ENCODE results near the gene C6orf89. TPM values are rescaled to one million over a fixed set of nuclear protein-coding genes. Genes with fewer than 3 reads are reported as not detected.

The C6orf89 gene
- total and polyA plus RNA-seq, 2 donors (not counting 1 experiment from before 2014, with no cell fraction given): 47.1 to 66.7 TPM

DNA sequence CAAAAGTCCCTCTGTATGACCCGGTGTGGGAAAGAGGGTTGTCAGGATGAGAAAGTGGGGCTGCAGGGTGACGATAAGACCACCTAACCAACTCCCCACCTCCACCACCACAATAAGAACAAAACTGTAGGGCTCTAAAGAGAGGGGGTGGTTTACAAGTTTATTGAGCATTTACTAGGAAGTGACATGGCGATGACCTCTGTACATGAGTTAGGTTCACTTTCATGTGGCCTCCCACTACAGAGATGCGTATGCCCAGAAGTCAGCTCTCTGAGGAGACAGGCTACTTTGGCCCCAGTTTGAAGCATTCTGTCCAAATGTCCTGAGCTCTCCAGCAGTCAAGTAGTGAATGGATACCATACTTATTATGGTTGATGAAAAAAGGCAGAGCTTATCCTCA lies 40.1 kb downstream of the C6orf89 start:
- Histone ChIP-seq H3K9me3 (ENCODE audit: control insufficient read depth, insufficient read depth, low read depth, low read length) (no peaks in the 10 kb centered on the region), H3K36me3 (ENCODE audit: control insufficient read depth, insufficient read depth, low read length) (peaks cover 6% of the 10 kb centered on the region), H3K9ac (ENCODE audit: insufficient read depth, low read length) (no peak overlapping the region), H3K4me2 (ENCODE audit: extremely low read depth, insufficient read depth, low read length) (no peak overlapping the region), H2AFZ (ENCODE audit: low read length) (no peak overlapping the region), H3K4me3 (replicated peaks in 1 of 4; ENCODE audit: control extremely low read depth in 1 of 4, insufficient read depth in 1 of 4, low read depth in 3 of 4, low read length in 4 of 4) (no peak overlapping the region), H3K79me2 (ENCODE audit: control insufficient read depth, insufficient read depth, low read length) (no peaks in the 10 kb centered on the region), H4K20me1 (ENCODE audit: control insufficient read depth, extremely low read depth, insufficient read depth, low read length) (no peaks in the 10 kb centered on the region), H3K27me3 (ENCODE audit: control insufficient read depth, insufficient read depth, low read length) (no peaks in the 10 kb centered on the region), H3K27ac (ENCODE audit: insufficient read depth, low read length) (no peak overlapping the region), H3K4me1 (ENCODE audit: control insufficient read depth, extremely low read depth, insufficient read depth, low read length) (peaks cover 16% of the 10 kb centered on the region)
- no peak for TF ChIP-seq EZH2 (IDR thresholded peaks at IDR 0.05; ENCODE audit: low read length, missing control alignments)
- TF ChIP-seq, protein P1, sequence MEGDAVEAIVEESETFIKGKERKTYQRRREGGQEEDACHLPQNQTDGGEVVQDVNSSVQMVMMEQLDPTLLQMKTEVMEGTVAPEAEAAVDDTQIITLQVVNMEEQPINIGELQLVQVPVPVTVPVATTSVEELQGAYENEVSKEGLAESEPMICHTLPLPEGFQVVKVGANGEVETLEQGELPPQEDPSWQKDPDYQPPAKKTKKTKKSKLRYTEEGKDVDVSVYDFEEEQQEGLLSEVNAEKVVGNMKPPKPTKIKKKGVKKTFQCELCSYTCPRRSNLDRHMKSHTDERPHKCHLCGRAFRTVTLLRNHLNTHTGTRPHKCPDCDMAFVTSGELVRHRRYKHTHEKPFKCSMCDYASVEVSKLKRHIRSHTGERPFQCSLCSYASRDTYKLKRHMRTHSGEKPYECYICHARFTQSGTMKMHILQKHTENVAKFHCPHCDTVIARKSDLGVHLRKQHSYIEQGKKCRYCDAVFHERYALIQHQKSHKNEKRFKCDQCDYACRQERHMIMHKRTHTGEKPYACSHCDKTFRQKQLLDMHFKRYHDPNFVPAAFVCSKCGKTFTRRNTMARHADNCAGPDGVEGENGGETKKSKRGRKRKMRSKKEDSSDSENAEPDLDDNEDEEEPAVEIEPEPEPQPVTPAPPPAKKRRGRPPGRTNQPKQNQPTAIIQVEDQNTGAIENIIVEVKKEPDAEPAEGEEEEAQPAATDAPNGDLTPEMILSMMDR (conservative IDR thresholded peaks at IDR 0.05 in 1 of 2, IDR thresholded peaks at IDR 0.05 in 1 of 2; ENCODE audit: low read depth in 1 of 2, low read length in 2 of 2): no peak
- DNase-seq (ENCODE audit: low read depth in 2 of 2): no peak

DNA sequence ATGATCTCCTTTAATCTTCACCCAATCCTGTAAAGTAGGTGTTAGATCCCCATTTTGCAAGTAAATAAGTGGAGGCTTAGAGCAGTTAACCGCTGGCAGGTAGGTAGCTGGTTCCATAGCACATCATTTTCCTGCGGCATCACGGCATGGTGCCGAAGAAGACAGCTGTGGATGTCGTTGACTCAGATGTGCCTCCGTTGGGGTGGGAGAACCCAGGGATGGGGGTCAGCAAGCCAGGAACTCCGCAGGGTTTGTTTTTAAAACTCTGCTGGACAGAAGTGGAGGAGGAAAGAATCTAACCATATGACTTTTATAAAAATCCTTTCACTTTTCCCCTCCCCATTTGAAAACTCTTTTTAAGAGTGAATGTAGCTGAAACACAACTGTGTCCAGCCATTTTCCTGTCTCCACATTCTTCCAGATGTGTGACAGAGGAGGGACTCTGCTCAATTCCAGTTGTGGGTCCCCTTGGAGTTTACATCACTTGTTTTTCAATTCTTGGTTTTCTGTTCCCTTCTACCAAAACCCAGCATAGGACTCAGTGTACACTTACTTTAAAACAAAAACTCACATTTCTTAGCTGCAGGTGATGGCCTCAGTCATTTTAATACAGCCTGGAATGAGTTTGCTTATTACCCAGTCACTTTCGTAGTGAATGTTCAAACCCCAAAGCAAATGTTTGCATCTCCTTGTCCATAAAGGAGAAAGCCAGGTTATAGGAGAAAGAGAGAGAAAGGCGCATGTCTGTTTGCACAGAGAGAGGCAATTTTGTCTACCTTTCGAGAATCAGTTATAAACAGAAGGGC lies 41.2 kb downstream of the C6orf89 start:
- TF ChIP-seq, protein P1 (conservative IDR thresholded peaks at IDR 0.05 in 1 of 2, IDR thresholded peaks at IDR 0.05 in 1 of 2; ENCODE audit: low read depth in 1 of 2, low read length in 2 of 2): no peak
- TF ChIP-seq EZH2 (IDR thresholded peaks at IDR 0.05; ENCODE audit: low read length, missing control alignments): no peak
- Histone ChIP-seq H3K9ac (ENCODE audit: insufficient read depth, low read length) (no peak overlapping the region), H3K27me3 (ENCODE audit: control insufficient read depth, insufficient read depth, low read length) (no peaks in the 10 kb centered on the region), H3K27ac (ENCODE audit: insufficient read depth, low read length) (no peak overlapping the region), H3K4me3 (replicated peaks in 1 of 4; ENCODE audit: control extremely low read depth in 1 of 4, insufficient read depth in 1 of 4, low read depth in 3 of 4, low read length in 4 of 4) (no peak overlapping the region), H3K79me2 (ENCODE audit: control insufficient read depth, insufficient read depth, low read length) (no peaks in the 10 kb centered on the region), H3K36me3 (ENCODE audit: control insufficient read depth, insufficient read depth, low read length) (peaks cover 6% of the 10 kb centered on the region), H3K4me2 (ENCODE audit: extremely low read depth, insufficient read depth, low read length) (no peak overlapping the region), H3K9me3 (ENCODE audit: control insufficient read depth, insufficient read depth, low read depth, low read length) (no peaks in the 10 kb centered on the region), H4K20me1 (ENCODE audit: control insufficient read depth, extremely low read depth, insufficient read depth, low read length) (no peaks in the 10 kb centered on the region), H3K4me1 (ENCODE audit: control insufficient read depth, extremely low read depth, insufficient read depth, low read length) (peaks cover 16% of the 10 kb centered on the region), H2AFZ (ENCODE audit: low read length) (no peak overlapping the region)
- DNase-seq (ENCODE audit: low read depth in 2 of 2): no peak

DNA sequence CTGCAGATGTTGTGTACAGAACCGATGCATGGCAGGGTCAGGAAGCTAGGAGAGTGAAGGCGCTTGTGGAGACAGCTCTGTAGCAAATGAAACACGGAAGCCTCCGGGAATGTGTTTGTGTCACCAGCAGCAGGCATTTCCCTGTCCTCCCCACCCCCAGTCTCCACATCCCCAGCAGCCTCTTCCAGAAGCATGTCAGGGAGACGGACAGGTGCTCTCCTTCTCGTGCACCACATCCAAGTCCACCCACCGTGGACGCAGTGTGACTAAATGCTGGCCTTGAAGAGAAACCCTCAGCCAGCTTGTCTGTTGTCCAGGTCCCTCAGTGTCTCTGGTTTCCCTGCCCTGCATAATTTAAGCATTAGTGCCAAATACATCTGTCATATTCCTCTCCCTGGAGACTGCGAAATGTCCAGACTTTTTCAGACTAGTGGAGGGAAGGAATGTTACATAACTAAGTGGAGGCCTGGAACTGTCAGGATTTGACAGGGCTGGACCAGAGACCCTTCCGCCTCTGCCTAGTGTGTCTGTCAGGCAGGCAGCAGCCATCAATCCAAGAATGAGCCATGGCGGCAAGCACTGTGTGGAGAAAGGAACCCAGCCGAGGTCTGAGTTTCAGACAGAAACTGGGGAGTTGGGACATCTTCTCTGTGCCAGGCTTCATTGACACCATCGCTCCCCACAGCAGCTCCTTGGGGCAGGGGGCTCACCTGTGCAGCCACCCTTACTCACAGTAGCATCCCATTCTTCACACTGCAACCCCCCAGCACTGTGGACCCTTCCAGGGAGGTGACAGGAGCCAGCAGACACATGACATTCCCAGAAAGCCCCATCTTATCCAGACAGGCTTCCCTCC lies 42.2 kb downstream of the C6orf89 start:
- H3K27me3 ChIP-seq (ENCODE audit: control insufficient read depth, insufficient read depth, low read length): no peaks in the 10 kb centered on the region
- H4K20me1 ChIP-seq (ENCODE audit: control insufficient read depth, extremely low read depth, insufficient read depth, low read length): no peaks in the 10 kb centered on the region
- peak in 1 of 2 donors; percentile 43 for DNase-seq (ENCODE audit: low read depth in 2 of 2)
- H3K9me3 ChIP-seq (ENCODE audit: control insufficient read depth, insufficient read depth, low read depth, low read length): no peaks in the 10 kb centered on the region
- H3K27ac ChIP-seq (ENCODE audit: insufficient read depth, low read length): no peak overlapping the region
- no peak overlapping the region for H2AFZ ChIP-seq (ENCODE audit: low read length)
- no peak for TF ChIP-seq EZH2 (IDR thresholded peaks at IDR 0.05; ENCODE audit: low read length, missing control alignments)
- TF ChIP-seq, protein P1 (conservative IDR thresholded peaks at IDR 0.05 in 1 of 2, IDR thresholded peaks at IDR 0.05 in 1 of 2; ENCODE audit: low read depth in 1 of 2, low read length in 2 of 2): no peak
- H3K4me1 ChIP-seq (ENCODE audit: control insufficient read depth, extremely low read depth, insufficient read depth, low read length): peaks cover 16% of the 10 kb centered on the region
- H3K4me2 ChIP-seq (ENCODE audit: extremely low read depth, insufficient read depth, low read length): peak overlapping the region; percentile 33
- H3K4me3 ChIP-seq (replicated peaks in 1 of 4; ENCODE audit: control extremely low read depth in 1 of 4, insufficient read depth in 1 of 4, low read depth in 3 of 4, low read length in 4 of 4): no peak overlapping the region
- no peak overlapping the region for H3K9ac ChIP-seq (ENCODE audit: insufficient read depth, low read length)
- H3K79me2 ChIP-seq (ENCODE audit: control insufficient read depth, insufficient read depth, low read length): no peaks in the 10 kb centered on the region
- H3K36me3 ChIP-seq (ENCODE audit: control insufficient read depth, insufficient read depth, low read length): peaks cover 6% of the 10 kb centered on the region

Data from fibroblast of lung (primary cell).